PFSK-1 (cell line): ENCODE data around the gene KAZN.

Source experiments
- POLR2AphosphoS5 ChIP-seq: IDR thresholded peaks from 2 replicates; pipeline ENCODE4 v1.6.1; 2012; ENCODE audit warnings: low read depth, mild to moderate bottlenecking, control low read depth, low read length, moderate library complexity
- REST ChIP-seq, 2 experiments: IDR thresholded peaks; 2 replicates each; pipeline versions ENCODE4 v1.6.1 to v1.8.0; 2011 to 2012; ENCODE audit warnings: low read depth in 2 of 2, low read length in 2 of 2, control low read depth in 1 of 2, inconsistent platforms in 1 of 2, mild to moderate bottlenecking in 1 of 2, moderate library complexity in 1 of 2; ENCODE audit not compliant: insufficient read depth in 1 of 2
- SIN3A ChIP-seq: IDR thresholded peaks from 2 replicates; pipeline ENCODE4 v1.6.1; 2012; ENCODE audit warnings: mild to moderate bottlenecking, low read length, moderate library complexity, borderline replicate concordance; ENCODE audit not compliant: insufficient read depth
- TAF1 ChIP-seq: IDR thresholded peaks from 2 replicates; pipeline ENCODE4 v1.6.1; 2012; ENCODE audit warnings: low read length, control low read depth, borderline replicate concordance; ENCODE audit not compliant: insufficient read depth

- no peak for TF ChIP-seq REST (IDR thresholded peaks at IDR 0.05; ENCODE audit: insufficient read depth in 1 of 2, low read depth in 2 of 2, low read length in 2 of 2)
- TF ChIP-seq POLR2AphosphoS5, result no peak
- no peak for TF ChIP-seq TAF1
- no peak for TF ChIP-seq SIN3A
These were observed 414.3 kb downstream of the KAZN start for GRCh38 chr1:15012822-15013221.
